OCI-LY3 (cell line): Measurements from ENCODE around the gene MPC1.
"Not testable (repeated sequence)": the region's sequence is repeated elsewhere in the genome, so short reads cannot be mapped to it uniquely, and the experiment has no call there.

Experiments used
- H2AFZ ChIP-seq: fragments of 200-600, 300-600 bp; shearing (Covaris generic); 2 replicates; pipeline ENCODE4 v1.6.0; 2014; ENCODE audit warnings: antibody characterized with exemption, low read depth, low read length
- H3K27ac ChIP-seq: fragments of 200-600, 300-600 bp; sonication (generic); 2 replicates; pipeline ENCODE4 v1.5.1; 2014; ENCODE audit warnings: mild to moderate bottlenecking, low read length, moderate library complexity, mixed read lengths
- H3K27me3 ChIP-seq: fragments of 200-600, 300-600 bp; sonication (generic); 2 replicates; pipeline ENCODE4 v1.6.1; 2014; ENCODE audit warnings: low read depth, low read length, mixed read lengths
- H3K36me3 ChIP-seq: fragments of 200-600, 300-600 bp; sonication (generic); replicated peaks from 2 replicates; pipeline ENCODE3; 2014; ENCODE audit warnings: low read depth, low read length, mixed read lengths
- H3K4me1 ChIP-seq: fragments of 300-600, 200-600 bp; sonication (generic); 2 replicates; pipeline ENCODE4 v1.6.1; 2014; ENCODE audit warnings: low read length, mixed read lengths
- H3K4me2 ChIP-seq: fragments of 200-600, 300-600 bp; sonication (generic); 2 replicates; pipeline ENCODE4 v1.6.1; 2014; ENCODE audit warnings: low read length, mixed read lengths
- H3K4me3 ChIP-seq: fragments of 300-600, 200-600 bp; sonication (generic); 2 replicates; pipeline ENCODE4 v1.5.1; 2014; ENCODE audit warnings: antibody characterized with exemption, mild to moderate bottlenecking, low read length, moderate library complexity
- H3K79me2 ChIP-seq: fragments of 300-600, 200-600 bp; shearing (Covaris generic); 2 replicates; pipeline ENCODE4 v1.6.1; 2014; ENCODE audit warnings: mild to moderate bottlenecking, low read length, mixed read lengths
- H3K9ac ChIP-seq: fragments of 300-600, 200-600 bp; shearing (Covaris generic); 2 replicates; pipeline ENCODE4 v1.6.0; 2014; ENCODE audit warnings: mild to moderate bottlenecking, low read length, moderate library complexity
- H3K9me3 ChIP-seq: fragments of 200-600, 300-600 bp; shearing (Covaris generic); 2 replicates; pipeline ENCODE4 v1.6.1; 2014; ENCODE audit warnings: low read length, mixed read lengths; ENCODE audit not compliant: insufficient read depth
- H4K20me1 ChIP-seq: fragments of 200-600, 300-600 bp; sonication (generic); 2 replicates; pipeline ENCODE4 v1.6.1; 2016; ENCODE audit warnings: low read length, mixed read lengths; ENCODE audit not compliant: insufficient read depth
- CTCF ChIP-seq: fragments of 200-600, 300-600 bp; sonication (generic); IDR thresholded peaks from 2 replicates; pipeline ENCODE4 v1.5.1; 2014; ENCODE audit warnings: antibody characterized with exemption, low read length, low read depth
- EZH2phosphoT487 ChIP-seq: fragments of 200-600 bp; shearing (Covaris generic); IDR thresholded peaks from 2 replicates; pipeline ENCODE4 v1.6.1; 2018; ENCODE audit warnings: antibody characterized with exemption, mixed run types, low read depth

MPC1 gene

GRCh38 chr6:166365806-166366205 is 16.9 kb downstream of the MPC1 start:
- no peaks in the 10 kb centered on the region for H3K27me3 ChIP-seq
- no peaks in the 10 kb centered on the region for H3K4me1 ChIP-seq
- no peaks in the 10 kb centered on the region for H3K9me3 ChIP-seq
- H4K20me1 ChIP-seq: no peaks in the 10 kb centered on the region
- TF ChIP-seq EZH2phosphoT487 (no peak), CTCF (no peak)
- H3K9ac ChIP-seq: no peak overlapping the region
- no peaks in the 10 kb centered on the region for H3K79me2 ChIP-seq
- H2AFZ ChIP-seq: no peak overlapping the region
- no peak overlapping the region for H3K4me2 ChIP-seq
- H3K4me3 ChIP-seq: no peak overlapping the region
- H3K36me3 ChIP-seq: no peaks in the 10 kb centered on the region
- H3K27ac ChIP-seq: no peak overlapping the region

GRCh38 chr6:166365221-166365620 is 17.5 kb downstream of the MPC1 start:
- Histone ChIP-seq H3K27ac (no peak overlapping the region), H3K36me3 (no peaks in the 10 kb centered on the region), H4K20me1 (no peaks in the 10 kb centered on the region), H3K27me3 (no peaks in the 10 kb centered on the region), H3K4me2 (no peak overlapping the region), H3K4me1 (no peaks in the 10 kb centered on the region), H2AFZ (no peak overlapping the region), H3K9ac (no peak overlapping the region), H3K9me3 (no peaks in the 10 kb centered on the region), H3K79me2 (no peaks in the 10 kb centered on the region), H3K4me3 (no peak overlapping the region)
- TF ChIP-seq CTCF (no peak), EZH2phosphoT487 (no peak)

GRCh38 chr6:166364456-166364855 is 18.3 kb downstream of the MPC1 start:
- Histone ChIP-seq H3K9ac (no peak overlapping the region), H3K79me2 (no peaks in the 10 kb centered on the region), H3K9me3 (no peaks in the 10 kb centered on the region), H3K4me1 (no peaks in the 10 kb centered on the region), H3K4me3 (no peak overlapping the region), H3K27me3 (no peaks in the 10 kb centered on the region), H3K36me3 (no peaks in the 10 kb centered on the region), H2AFZ (no peak overlapping the region), H3K4me2 (no peak overlapping the region), H3K27ac (no peak overlapping the region), H4K20me1 (no peaks in the 10 kb centered on the region)
- TF ChIP-seq EZH2phosphoT487 (no peak), CTCF (no peak)

GRCh38 chr6:166362427-166362826 is 20.3 kb downstream of the MPC1 start:
- H3K9me3 ChIP-seq, H3K4me3 ChIP-seq, H3K36me3 ChIP-seq, H3K79me2 ChIP-seq, H4K20me1 ChIP-seq, H3K4me1 ChIP-seq, H2AFZ ChIP-seq, H3K4me2 ChIP-seq, H3K27me3 ChIP-seq, H3K27ac ChIP-seq, H3K9ac ChIP-seq: not testable (repeated sequence)

DNA sequence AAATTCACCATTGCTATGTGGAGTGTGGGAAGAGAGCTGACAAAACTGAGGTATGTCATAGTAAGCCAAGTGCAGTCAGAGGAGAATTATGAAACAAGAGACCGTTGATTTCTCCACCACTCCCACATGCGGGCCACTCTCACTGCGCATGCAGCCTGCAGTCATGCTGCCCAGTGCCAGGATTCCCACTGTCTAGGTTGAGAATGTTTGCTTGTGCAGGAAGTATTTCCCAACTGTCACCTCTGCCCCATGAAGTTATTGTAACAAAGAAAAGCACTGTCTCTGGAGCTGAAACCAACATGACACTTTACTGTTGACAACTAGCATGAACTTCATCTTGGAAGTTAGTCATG is 21.7 kb downstream of the MPC1 start:
- no peak overlapping the region for H3K27ac ChIP-seq
- no peaks in the 10 kb centered on the region for H4K20me1 ChIP-seq
- no peak overlapping the region for H3K4me3 ChIP-seq
- no peaks in the 10 kb centered on the region for H3K9me3 ChIP-seq
- H3K36me3 ChIP-seq: no peaks in the 10 kb centered on the region
- no peak overlapping the region for H3K4me2 ChIP-seq
- H3K4me1 ChIP-seq: no peaks in the 10 kb centered on the region
- no peak overlapping the region for H3K9ac ChIP-seq
- no peaks in the 10 kb centered on the region for H3K79me2 ChIP-seq
- no peak overlapping the region for H2AFZ ChIP-seq
- TF ChIP-seq CTCF (no peak), EZH2phosphoT487 (no peak)
- no peaks in the 10 kb centered on the region for H3K27me3 ChIP-seq
